ENCODE results near the gene VPREB3.

VPREB3 gene

GRCh38 chr22:23789638-23790037, 35.4 kb upstream of the VPREB3 start:
- no peak overlapping the region for H3K27ac ChIP-seq (ENCODE audit: low read length)

DNA sequence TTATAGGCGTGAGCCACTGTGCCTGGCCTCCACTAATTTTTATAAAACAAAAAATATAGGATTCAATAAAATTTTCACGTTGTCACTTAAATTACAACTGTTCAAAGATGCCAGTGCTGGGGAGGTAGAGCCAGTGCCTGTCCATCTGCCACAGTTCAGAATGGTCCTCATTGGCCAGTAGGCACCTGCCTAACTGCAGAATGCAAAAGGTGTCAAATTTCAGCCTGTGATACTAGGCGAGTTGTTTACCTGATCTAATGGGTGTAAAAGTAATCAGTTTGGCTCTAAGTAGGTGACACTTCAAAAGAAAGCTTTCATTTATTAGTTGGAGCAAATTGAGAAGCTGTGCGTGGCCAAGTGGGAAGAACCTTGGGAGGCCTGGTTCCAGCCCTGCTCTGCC, 34.9 kb upstream of the VPREB3 start:
- DNase-seq, result no peak
- Histone ChIP-seq H3K9me3 (replicated peaks; ENCODE audit: insufficient read depth, low read length) (no peaks in the 10 kb centered on the region), H3K9me2 (replicated peaks; ENCODE audit: insufficient read depth, low read length) (no peaks in the 10 kb centered on the region), H3K36me3 (replicated peaks; ENCODE audit: insufficient read depth, low read length) (peaks cover 6% of the 10 kb centered on the region; the same call in 1 of the 2 replicates), H3K4me2 (ENCODE audit: low read depth, low read length) (no peak overlapping the region), H4K20me1 (ENCODE audit: insufficient read depth, low read length) (no peaks in the 10 kb centered on the region), H3K79me2 (ENCODE audit: low read length) (peaks cover 62% of the 10 kb centered on the region), H3K27ac (ENCODE audit: low read length) (no peak overlapping the region), H3K4me3 (ENCODE audit: low read length) (no peak overlapping the region), H3K27me3 (replicated peaks; ENCODE audit: insufficient read depth, low read length) (no peaks in the 10 kb centered on the region), H3K9ac (ENCODE audit: low read length) (no peak overlapping the region), H3F3A (ENCODE audit: insufficient read depth, low read length) (peaks cover 15% of the 10 kb centered on the region), H2AFZ (ENCODE audit: low read length) (no peak overlapping the region), H3K4me1 (ENCODE audit: low read length) (peaks cover 18% of the 10 kb centered on the region; the same call in 1 of the 2 replicates)
- TF ChIP-seq CTCF (IDR thresholded peaks at IDR 0.05; ENCODE audit: low read length) (no peak), EZH2phosphoT487 (IDR thresholded peaks at IDR 0.05; ENCODE audit: low read length) (no peak), EZH2 (optimal IDR thresholded peaks at IDR 0.05; ENCODE audit: low read depth, low read length) (no peak)

More at GRCh38 chr22:23789638-23790037, 35.4 kb upstream of the VPREB3 start:
- Histone ChIP-seq H3K4me1 (ENCODE audit: low read length) (peaks cover 18% of the 10 kb centered on the region; the same call in 1 of the 2 replicates), H4K20me1 (ENCODE audit: insufficient read depth, low read length) (no peaks in the 10 kb centered on the region), H3K36me3 (replicated peaks; ENCODE audit: insufficient read depth, low read length) (peaks cover 8% of the 10 kb centered on the region; the same call in 1 of the 2 replicates), H3K9ac (ENCODE audit: low read length) (no peak overlapping the region), H2AFZ (ENCODE audit: low read length) (no peak overlapping the region), H3K9me3 (replicated peaks; ENCODE audit: insufficient read depth, low read length) (no peaks in the 10 kb centered on the region), H3F3A (ENCODE audit: insufficient read depth, low read length) (peaks cover 15% of the 10 kb centered on the region), H3K4me3 (ENCODE audit: low read length) (no peak overlapping the region), H3K9me2 (replicated peaks; ENCODE audit: insufficient read depth, low read length) (no peaks in the 10 kb centered on the region), H3K79me2 (ENCODE audit: low read length) (peaks cover 62% of the 10 kb centered on the region), H3K27me3 (replicated peaks; ENCODE audit: insufficient read depth, low read length) (no peaks in the 10 kb centered on the region), H3K4me2 (ENCODE audit: low read depth, low read length) (no peak overlapping the region)
- TF ChIP-seq EZH2phosphoT487 (IDR thresholded peaks at IDR 0.05; ENCODE audit: low read length) (no peak), CTCF (IDR thresholded peaks at IDR 0.05; ENCODE audit: low read length) (no peak), EZH2 (optimal IDR thresholded peaks at IDR 0.05; ENCODE audit: low read depth, low read length) (no peak)
- DNase-seq, result no peak

- Histone ChIP-seq H3K4me1 (ENCODE audit: low read length) (peaks cover 18% of the 10 kb centered on the region; the same call in 1 of the 2 replicates), H2AFZ (ENCODE audit: low read length) (0 out of 2 replicates have a peak overlapping the region, but pooled peaks have one; percentile 65), H3K9ac (ENCODE audit: low read length) (peak overlapping the region; percentile 99; the same call in 1 of the 2 replicates), H3K9me3 (replicated peaks; ENCODE audit: insufficient read depth, low read length) (no peaks in the 10 kb centered on the region), H3K4me3 (ENCODE audit: low read length) (peak overlapping the region; percentile 77), H3K4me2 (ENCODE audit: low read depth, low read length) (peak overlapping the region; percentile 100), H3F3A (ENCODE audit: insufficient read depth, low read length) (peaks cover 15% of the 10 kb centered on the region), H4K20me1 (ENCODE audit: insufficient read depth, low read length) (no peaks in the 10 kb centered on the region), H3K36me3 (replicated peaks; ENCODE audit: insufficient read depth, low read length) (no peaks in the 10 kb centered on the region), H3K27me3 (replicated peaks; ENCODE audit: insufficient read depth, low read length) (no peaks in the 10 kb centered on the region), H3K9me2 (replicated peaks; ENCODE audit: insufficient read depth, low read length) (no peaks in the 10 kb centered on the region), H3K79me2 (ENCODE audit: low read length) (peaks cover 56% of the 10 kb centered on the region), H3K27ac (ENCODE audit: low read length) (peak overlapping the region; percentile 95; the same call in 1 of the 2 replicates)
- DNase-seq, result no peak
- TF ChIP-seq EZH2 (optimal IDR thresholded peaks at IDR 0.05; ENCODE audit: low read depth, low read length), result no peak
- no peak for TF ChIP-seq EZH2phosphoT487 (IDR thresholded peaks at IDR 0.05; ENCODE audit: low read length)
- TF ChIP-seq CTCF (IDR thresholded peaks at IDR 0.05; ENCODE audit: low read length), result no peak
Measured at GRCh38 chr22:23787910-23788309, 33.7 kb upstream of the VPREB3 start.
